SH-SY5Y (cell line): ENCODE results near the gene TMEM95.

Source experiments
- GATA2 ChIP-seq: IDR thresholded peaks from 2 replicates; pipeline ENCODE4 v1.6.1; 2011; ENCODE audit warnings: mild to moderate bottlenecking, low read depth, low read length
- GATA3 ChIP-seq: IDR thresholded peaks from 2 replicates; pipeline ENCODE4 v1.6.1; 2011; ENCODE audit warnings: low read depth, mild to moderate bottlenecking, low read length, moderate library complexity

- TF ChIP-seq GATA2 (no peak), GATA3 (no peak)
Measured at GRCh38 chr17:7363311-7363710, 8.4 kb downstream of the TMEM95 start.
